BE2C (cell line): ENCODE results near the gene WDR62.
"Not testable (repeated sequence)": the region's sequence is repeated elsewhere in the genome, so short reads cannot be mapped to it uniquely, and the experiment has no call there.

Experiments used
- DNase-seq: peaks from one replicate; pipeline ENCODE4 v3.0.0-alpha.2; 2020
- H3K27me3 ChIP-seq: fragments of 250-450 bp; sonication (Bioruptor Pico); 2 replicates; pipeline ENCODE4 v1.5.1; 2020; ENCODE audit warnings: mild to moderate bottlenecking
- H3K36me3 ChIP-seq: fragments of 250-450 bp; sonication (Bioruptor Pico); 2 replicates; pipeline ENCODE4 v1.5.1; 2020; ENCODE audit warnings: mild to moderate bottlenecking
- H3K4me1 ChIP-seq: fragments of 250-450 bp; sonication (Bioruptor Pico); 2 replicates; pipeline ENCODE4 v1.5.1; 2020
- H3K4me3 ChIP-seq: 2 replicates; pipeline ENCODE4 v1.5.1; 2011; ENCODE audit warnings: low read depth, low read length
- H3K9me3 ChIP-seq: fragments of 250-450 bp; sonication (Bioruptor Pico); 2 replicates; pipeline ENCODE4 v1.5.1; 2020
- TF ChIP-seq, protein P1 (sequence below): IDR thresholded peaks from 2 replicates; pipeline ENCODE4 v1.5.1; 2012; ENCODE audit warnings: mild to moderate bottlenecking, low read depth, low read length

WDR62 gene

DNA sequence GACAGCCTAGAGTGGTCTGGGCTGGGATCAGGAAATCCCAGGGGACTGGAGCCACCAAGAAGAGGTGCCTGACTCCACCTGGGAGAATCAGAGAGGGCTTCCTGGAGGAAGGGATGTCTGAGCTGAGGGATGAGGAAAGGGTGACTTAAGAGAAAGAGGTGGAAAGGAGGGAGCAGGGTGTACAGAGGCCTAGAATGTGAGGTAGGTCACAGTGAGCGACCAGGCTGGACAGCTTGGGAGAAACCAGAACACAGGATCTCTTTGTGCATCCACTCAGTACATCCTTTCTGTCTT lies 61.6 kb downstream of the WDR62 start:
- no peak for DNase-seq
- Histone ChIP-seq H3K27me3 (no peaks in the 10 kb centered on the region), H3K36me3 (peaks cover 20% of the 10 kb centered on the region), H3K4me3 (peak overlapping the region; percentile 56), H3K9me3 (no peaks in the 10 kb centered on the region), H3K4me1 (no peaks in the 10 kb centered on the region)
- TF ChIP-seq, protein P1, sequence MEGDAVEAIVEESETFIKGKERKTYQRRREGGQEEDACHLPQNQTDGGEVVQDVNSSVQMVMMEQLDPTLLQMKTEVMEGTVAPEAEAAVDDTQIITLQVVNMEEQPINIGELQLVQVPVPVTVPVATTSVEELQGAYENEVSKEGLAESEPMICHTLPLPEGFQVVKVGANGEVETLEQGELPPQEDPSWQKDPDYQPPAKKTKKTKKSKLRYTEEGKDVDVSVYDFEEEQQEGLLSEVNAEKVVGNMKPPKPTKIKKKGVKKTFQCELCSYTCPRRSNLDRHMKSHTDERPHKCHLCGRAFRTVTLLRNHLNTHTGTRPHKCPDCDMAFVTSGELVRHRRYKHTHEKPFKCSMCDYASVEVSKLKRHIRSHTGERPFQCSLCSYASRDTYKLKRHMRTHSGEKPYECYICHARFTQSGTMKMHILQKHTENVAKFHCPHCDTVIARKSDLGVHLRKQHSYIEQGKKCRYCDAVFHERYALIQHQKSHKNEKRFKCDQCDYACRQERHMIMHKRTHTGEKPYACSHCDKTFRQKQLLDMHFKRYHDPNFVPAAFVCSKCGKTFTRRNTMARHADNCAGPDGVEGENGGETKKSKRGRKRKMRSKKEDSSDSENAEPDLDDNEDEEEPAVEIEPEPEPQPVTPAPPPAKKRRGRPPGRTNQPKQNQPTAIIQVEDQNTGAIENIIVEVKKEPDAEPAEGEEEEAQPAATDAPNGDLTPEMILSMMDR: no peak

DNA sequence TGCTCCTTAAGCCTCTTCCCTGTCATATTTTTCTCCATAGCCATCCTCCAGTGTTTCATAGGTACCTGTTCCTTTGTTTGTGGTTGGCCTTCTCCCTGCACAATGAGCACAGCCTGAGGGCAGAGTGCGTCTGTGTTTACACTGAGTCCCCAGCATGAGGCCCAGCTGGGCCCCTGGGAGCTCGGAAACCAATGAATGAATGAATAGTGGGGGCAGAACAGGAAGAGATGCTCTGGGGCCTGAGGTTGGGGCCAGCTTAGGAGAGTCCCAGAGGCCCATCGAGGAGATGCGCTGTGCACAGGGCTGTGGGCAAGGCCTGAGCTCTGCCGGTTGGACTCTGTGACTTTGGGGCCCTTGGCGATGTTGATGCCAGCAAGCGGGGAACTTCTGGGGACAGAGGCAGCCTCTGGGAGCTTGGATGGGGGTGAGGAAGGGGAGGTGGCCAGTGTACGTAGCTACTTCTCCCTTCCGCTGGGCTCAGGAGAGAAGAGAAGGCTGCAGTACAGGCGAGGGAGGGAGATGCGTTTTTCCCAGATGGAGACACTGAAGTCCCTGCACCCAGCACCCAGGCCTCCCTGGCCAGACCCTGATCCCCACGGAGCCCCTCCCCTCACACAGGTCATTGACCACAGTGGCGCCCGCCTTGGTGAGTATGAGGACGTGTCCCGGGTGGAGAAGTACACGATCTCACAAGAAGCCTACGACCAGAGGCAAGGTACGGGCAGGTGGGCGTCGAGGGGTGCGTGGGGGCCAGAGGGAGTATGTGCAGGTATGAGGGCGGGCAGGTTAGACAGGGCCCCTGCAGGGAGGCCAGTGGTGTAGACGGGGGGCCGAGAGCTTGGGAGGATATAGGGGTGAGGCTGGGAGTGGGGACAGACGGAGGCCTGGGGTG lies 65.6 kb downstream of the WDR62 start:
- no peak overlapping the region for H3K4me3 ChIP-seq
- H3K36me3 ChIP-seq: peaks cover 10% of the 10 kb centered on the region
- no peaks in the 10 kb centered on the region for H3K9me3 ChIP-seq
- H3K27me3 ChIP-seq: no peaks in the 10 kb centered on the region
- H3K4me1 ChIP-seq: no peaks in the 10 kb centered on the region
- peak; percentile 58 for DNase-seq
- TF ChIP-seq, protein P1: no peak

DNA sequence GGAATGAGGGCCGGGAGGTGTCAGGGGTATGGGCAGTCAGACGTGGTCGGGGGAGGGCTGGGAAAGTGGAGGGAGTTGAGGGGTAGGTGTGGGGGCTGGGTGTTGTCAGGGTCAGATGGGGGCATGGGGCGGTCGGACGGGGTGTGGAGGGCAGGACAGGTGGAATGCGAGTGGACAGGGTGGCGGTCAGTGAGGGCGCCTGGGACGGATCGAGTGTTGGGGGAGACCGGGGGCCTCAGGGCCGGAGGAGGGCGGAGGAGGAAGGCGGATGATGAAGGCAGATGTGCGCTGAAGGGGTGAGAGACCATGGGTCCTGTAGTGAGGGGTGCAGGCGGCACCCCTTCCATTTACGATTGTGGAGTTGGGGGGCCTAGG lies 66.3 kb downstream of the WDR62 start:
- H3K27me3 ChIP-seq: no peaks in the 10 kb centered on the region
- TF ChIP-seq, protein P1: no peak
- no peak for DNase-seq
- H3K36me3 ChIP-seq: peaks cover 10% of the 10 kb centered on the region
- no peaks in the 10 kb centered on the region for H3K4me1 ChIP-seq
- no peaks in the 10 kb centered on the region for H3K9me3 ChIP-seq
- no peak overlapping the region for H3K4me3 ChIP-seq

DNA sequence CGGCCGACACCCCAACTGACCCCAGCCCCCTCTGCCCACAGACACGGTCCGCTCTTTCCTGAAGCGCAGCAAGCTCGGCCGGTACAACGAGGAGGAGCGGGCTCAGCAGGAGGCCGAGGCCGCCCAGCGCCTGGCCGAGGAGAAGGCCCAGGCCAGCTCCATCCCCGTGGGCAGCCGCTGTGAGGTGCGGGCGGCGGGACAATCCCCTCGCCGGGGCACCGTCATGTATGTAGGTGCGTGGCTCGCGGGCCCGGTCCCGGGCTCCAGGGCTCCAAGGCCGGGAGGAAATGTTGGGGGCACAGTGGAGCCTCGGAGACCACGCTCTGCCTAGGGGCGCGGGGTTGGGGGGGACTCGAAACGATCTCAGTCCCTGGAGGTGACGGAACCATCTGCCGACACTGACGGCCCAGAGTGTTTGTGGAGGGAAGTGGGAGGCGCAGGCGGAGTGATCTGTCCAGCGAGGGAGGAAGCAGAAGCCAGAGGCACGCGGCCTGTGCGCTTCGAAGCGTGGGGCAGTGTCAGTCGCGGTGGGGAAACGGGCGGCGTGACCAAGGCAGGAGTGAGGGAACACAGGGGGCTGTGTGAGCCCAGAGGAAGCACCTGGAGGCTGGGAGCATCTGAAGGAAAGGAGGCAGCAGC lies 66.9 kb downstream of the WDR62 start:
- no peaks in the 10 kb centered on the region for H3K4me1 ChIP-seq
- peaks cover 10% of the 10 kb centered on the region for H3K36me3 ChIP-seq
- no peaks in the 10 kb centered on the region for H3K9me3 ChIP-seq
- no peak for DNase-seq
- no peaks in the 10 kb centered on the region for H3K27me3 ChIP-seq
- H3K4me3 ChIP-seq: no peak overlapping the region
- TF ChIP-seq, protein P1: no peak

DNA sequence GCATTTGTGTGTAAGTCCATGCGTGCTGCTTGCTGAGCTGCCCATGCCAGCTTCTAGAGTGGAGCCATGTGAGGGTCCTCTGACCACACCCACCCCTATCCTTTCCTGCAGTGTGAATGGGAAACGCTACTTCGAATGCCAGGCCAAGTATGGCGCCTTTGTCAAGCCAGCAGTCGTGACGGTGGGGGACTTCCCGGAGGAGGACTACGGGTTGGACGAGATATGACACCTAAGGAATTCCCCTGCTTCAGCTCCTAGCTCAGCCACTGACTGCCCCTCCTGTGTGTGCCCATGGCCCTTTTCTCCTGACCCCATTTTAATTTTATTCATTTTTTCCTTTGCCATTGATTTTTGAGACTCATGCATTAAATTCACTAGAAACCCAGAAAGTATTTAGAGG lies 70.9 kb downstream of the WDR62 start:
- no peak overlapping the region for H3K4me3 ChIP-seq
- no peaks in the 10 kb centered on the region; the same call in 1 of the 2 replicates for H3K36me3 ChIP-seq
- no peaks in the 10 kb centered on the region for H3K27me3 ChIP-seq
- no peak for DNase-seq
- TF ChIP-seq, protein P1: no peak
- no peaks in the 10 kb centered on the region for H3K4me1 ChIP-seq
- H3K9me3 ChIP-seq: no peaks in the 10 kb centered on the region

- Histone ChIP-seq H3K9me3 (no peaks in the 10 kb centered on the region), H3K36me3 (no peaks in the 10 kb centered on the region; the same call in 1 of the 2 replicates), H3K4me1 (no peaks in the 10 kb centered on the region), H3K4me3 (peak overlapping the region; percentile 65), H3K27me3 (no peaks in the 10 kb centered on the region)
- no peak for DNase-seq
- TF ChIP-seq, protein P1: no peak
Observed at GRCh38 chr19:36128392-36128736, 73.7 kb downstream of the WDR62 start.

DNA sequence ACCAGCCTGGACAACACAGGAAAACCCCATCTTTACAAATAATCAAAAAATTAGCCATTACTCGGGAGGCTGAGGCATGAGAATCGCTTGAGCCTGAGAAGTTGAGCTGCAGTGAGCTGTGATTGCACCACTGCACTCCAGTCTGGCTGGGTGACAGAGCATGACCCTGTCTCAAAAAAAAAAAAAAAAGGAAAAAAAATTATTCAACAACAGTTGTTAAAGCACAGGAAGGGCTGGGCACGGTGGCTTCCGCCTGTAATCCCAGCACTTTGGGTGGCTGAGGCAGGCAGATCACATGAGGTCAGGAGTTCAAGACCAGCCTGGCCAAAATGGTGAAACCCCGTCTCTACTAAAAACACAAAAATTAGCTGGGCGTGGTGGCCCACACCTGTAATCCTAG lies 76.5 kb downstream of the WDR62 start:
- not testable (repeated sequence) for DNase-seq, H3K4me3 ChIP-seq, H3K9me3 ChIP-seq, H3K4me1 ChIP-seq, H3K36me3 ChIP-seq, H3K27me3 ChIP-seq

DNA sequence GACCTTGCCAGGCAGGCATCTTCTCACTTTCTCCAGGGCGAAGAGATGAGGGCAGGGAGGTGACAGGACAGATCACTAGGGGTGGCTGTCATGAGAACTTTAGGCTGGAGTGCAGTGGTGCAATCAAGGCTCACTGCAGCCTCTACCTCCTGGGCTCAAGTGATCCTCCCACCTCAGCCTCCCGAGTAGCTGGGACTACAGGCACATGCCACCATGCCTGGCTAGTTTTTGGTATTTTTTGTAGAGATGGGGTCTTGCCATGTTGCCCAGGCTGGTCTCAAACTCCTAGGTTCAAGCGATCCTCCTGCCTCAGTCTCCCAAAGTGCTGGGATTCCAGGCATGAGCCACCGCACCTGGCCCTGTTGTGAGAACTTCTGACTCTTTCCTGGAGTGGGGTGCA lies 80.2 kb downstream of the WDR62 start:
- not testable (repeated sequence) for H3K27me3 ChIP-seq

More for the DNA sequence above, 80.2 kb downstream of the WDR62 start:
- not testable (repeated sequence) for H3K4me3 ChIP-seq, H3K9me3 ChIP-seq, H3K4me1 ChIP-seq, H3K36me3 ChIP-seq, DNase-seq
